ENCODE results near the gene C12orf43. TPM values are rescaled to one million over a fixed set of nuclear protein-coding genes. Genes with fewer than 3 reads are reported as not detected.
A peak's percentile ranks its signal among the peaks of the same experiment; 100 is the strongest.

C12orf43 gene
- total and polyA plus RNA-seq, 4 donors: 6.8 to 8.2 (median 7.6) TPM

DNA sequence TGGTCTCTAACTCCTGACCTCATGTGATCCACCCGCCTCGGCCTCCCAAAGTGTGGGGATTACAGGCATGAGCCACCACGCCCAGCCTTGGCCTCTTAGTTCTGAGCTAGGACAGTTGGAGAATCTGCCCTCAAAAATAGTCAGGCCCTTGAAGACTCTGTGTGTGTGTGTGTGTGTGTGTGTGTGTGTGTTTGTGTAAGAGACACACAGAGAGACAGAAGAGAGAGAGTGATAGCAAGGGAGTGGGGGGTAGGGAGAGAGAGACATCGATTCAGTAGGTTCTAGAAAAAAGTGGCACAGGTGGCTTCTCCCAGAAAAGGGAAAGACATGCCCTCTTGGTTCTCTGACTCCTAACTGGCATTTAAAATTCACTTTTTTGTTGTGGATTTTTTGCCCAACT lies 32.5 kb downstream of the C12orf43 start:
- 60% methylated on average over 4 of the region's 4 CpGs for WGBS
- H3K4me1 ChIP-seq (ENCODE audit: control insufficient read depth in 4 of 4, insufficient read depth in 4 of 4, low read length in 3 of 4): peaks cover 16 to 51% (median 42%) of the 10 kb centered on the region in 4 donors
- peak overlapping the region; percentile 12 to 45 for H3K9ac ChIP-seq (ENCODE audit: low read depth in 1 of 2, low read length in 2 of 2)
- no peaks in the 10 kb centered on the region for H3K9me3 ChIP-seq (ENCODE audit: control insufficient read depth in 4 of 4, low read length in 3 of 4)
- peak overlapping the region; percentile 69 to 80 for H3K27ac ChIP-seq (ENCODE audit: low read depth in 1 of 2, low read length in 2 of 2)
- H3K27me3 ChIP-seq (ENCODE audit: control insufficient read depth in 4 of 4, insufficient read depth in 4 of 4, low read length in 3 of 4): no peaks in the 10 kb centered on the region
- no peak for DNase-seq (ENCODE audit: low spot score)
- peak overlapping the region in 1 of 3 donors; percentile 5 for H3K4me3 ChIP-seq (ENCODE audit: low read depth in 1 of 3, low read length in 3 of 3)
- TF ChIP-seq RAD21 (IDR thresholded peaks at IDR 0.05) (no peak), RXRA (IDR thresholded peaks at IDR 0.05) (no peak), EGR1 (IDR thresholded peaks at IDR 0.05; ENCODE audit: low read depth in 2 of 2) (no peak), GABPA (IDR thresholded peaks at IDR 0.05 in 1 of 2, conservative IDR thresholded peaks at IDR 0.05 in 1 of 2) (no peak), YY1 (IDR thresholded peaks at IDR 0.05) (no peak), FOXA1 (IDR thresholded peaks at IDR 0.05) (no peak), NR2F2 (IDR thresholded peaks at IDR 0.05) (no peak), HNF4A (conservative IDR thresholded peaks at IDR 0.05) (no peak), MAX (IDR thresholded peaks at IDR 0.05) (no peak), HNF4G (IDR thresholded peaks at IDR 0.05) (no peak), FOXA2 (IDR thresholded peaks at IDR 0.05) (no peak), TAF1 (conservative IDR thresholded peaks at IDR 0.05) (no peak)
- TF ChIP-seq, protein P1, sequence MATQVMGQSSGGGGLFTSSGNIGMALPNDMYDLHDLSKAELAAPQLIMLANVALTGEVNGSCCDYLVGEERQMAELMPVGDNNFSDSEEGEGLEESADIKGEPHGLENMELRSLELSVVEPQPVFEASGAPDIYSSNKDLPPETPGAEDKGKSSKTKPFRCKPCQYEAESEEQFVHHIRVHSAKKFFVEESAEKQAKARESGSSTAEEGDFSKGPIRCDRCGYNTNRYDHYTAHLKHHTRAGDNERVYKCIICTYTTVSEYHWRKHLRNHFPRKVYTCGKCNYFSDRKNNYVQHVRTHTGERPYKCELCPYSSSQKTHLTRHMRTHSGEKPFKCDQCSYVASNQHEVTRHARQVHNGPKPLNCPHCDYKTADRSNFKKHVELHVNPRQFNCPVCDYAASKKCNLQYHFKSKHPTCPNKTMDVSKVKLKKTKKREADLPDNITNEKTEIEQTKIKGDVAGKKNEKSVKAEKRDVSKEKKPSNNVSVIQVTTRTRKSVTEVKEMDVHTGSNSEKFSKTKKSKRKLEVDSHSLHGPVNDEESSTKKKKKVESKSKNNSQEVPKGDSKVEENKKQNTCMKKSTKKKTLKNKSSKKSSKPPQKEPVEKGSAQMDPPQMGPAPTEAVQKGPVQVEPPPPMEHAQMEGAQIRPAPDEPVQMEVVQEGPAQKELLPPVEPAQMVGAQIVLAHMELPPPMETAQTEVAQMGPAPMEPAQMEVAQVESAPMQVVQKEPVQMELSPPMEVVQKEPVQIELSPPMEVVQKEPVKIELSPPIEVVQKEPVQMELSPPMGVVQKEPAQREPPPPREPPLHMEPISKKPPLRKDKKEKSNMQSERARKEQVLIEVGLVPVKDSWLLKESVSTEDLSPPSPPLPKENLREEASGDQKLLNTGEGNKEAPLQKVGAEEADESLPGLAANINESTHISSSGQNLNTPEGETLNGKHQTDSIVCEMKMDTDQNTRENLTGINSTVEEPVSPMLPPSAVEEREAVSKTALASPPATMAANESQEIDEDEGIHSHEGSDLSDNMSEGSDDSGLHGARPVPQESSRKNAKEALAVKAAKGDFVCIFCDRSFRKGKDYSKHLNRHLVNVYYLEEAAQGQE (IDR thresholded peaks at IDR 0.05): no peak
- TF ChIP-seq, protein P2, sequence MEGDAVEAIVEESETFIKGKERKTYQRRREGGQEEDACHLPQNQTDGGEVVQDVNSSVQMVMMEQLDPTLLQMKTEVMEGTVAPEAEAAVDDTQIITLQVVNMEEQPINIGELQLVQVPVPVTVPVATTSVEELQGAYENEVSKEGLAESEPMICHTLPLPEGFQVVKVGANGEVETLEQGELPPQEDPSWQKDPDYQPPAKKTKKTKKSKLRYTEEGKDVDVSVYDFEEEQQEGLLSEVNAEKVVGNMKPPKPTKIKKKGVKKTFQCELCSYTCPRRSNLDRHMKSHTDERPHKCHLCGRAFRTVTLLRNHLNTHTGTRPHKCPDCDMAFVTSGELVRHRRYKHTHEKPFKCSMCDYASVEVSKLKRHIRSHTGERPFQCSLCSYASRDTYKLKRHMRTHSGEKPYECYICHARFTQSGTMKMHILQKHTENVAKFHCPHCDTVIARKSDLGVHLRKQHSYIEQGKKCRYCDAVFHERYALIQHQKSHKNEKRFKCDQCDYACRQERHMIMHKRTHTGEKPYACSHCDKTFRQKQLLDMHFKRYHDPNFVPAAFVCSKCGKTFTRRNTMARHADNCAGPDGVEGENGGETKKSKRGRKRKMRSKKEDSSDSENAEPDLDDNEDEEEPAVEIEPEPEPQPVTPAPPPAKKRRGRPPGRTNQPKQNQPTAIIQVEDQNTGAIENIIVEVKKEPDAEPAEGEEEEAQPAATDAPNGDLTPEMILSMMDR (IDR thresholded peaks at IDR 0.05; ENCODE audit: low read depth, low read length, missing input control): no peak
- H3K36me3 ChIP-seq (ENCODE audit: control insufficient read depth in 4 of 4, insufficient read depth in 3 of 4, low read depth in 1 of 4, low read length in 3 of 4): peaks cover 0 to 7% (median 6%) of the 10 kb centered on the region in 4 donors

- no peak overlapping the region for H3K4me3 ChIP-seq (ENCODE audit: low read depth in 1 of 3, low read length in 3 of 3)
- DNase-seq (ENCODE audit: low spot score): no peak
- H3K27me3 ChIP-seq (ENCODE audit: control insufficient read depth in 4 of 4, insufficient read depth in 4 of 4, low read length in 3 of 4): no peaks in the 10 kb centered on the region
- no peaks in the 10 kb centered on the region for H3K9me3 ChIP-seq (ENCODE audit: control insufficient read depth in 4 of 4, low read length in 3 of 4)
- no peak overlapping the region for H3K27ac ChIP-seq (ENCODE audit: low read depth in 1 of 2, low read length in 2 of 2)
- peaks cover 16 to 55% (median 44%) of the 10 kb centered on the region in 4 donors for H3K4me1 ChIP-seq (ENCODE audit: control insufficient read depth in 4 of 4, insufficient read depth in 4 of 4, low read length in 3 of 4)
- TF ChIP-seq SP1 (IDR thresholded peaks at IDR 0.05) (no peak), RXRA (IDR thresholded peaks at IDR 0.05) (no peak), FOXA1 (IDR thresholded peaks at IDR 0.05) (no peak), JUND (IDR thresholded peaks at IDR 0.05) (no peak), HNF4A (conservative IDR thresholded peaks at IDR 0.05) (no peak)
- TF ChIP-seq, protein P1 (IDR thresholded peaks at IDR 0.05): no peak
- TF ChIP-seq, protein P3, sequence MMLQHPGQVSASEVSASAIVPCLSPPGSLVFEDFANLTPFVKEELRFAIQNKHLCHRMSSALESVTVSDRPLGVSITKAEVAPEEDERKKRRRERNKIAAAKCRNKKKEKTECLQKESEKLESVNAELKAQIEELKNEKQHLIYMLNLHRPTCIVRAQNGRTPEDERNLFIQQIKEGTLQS (IDR thresholded peaks at IDR 0.05): no peak
- TF ChIP-seq, protein P2 (IDR thresholded peaks at IDR 0.05; ENCODE audit: low read depth, low read length, missing input control): no peak
- 82% methylated on average over 7 of the region's 7 CpGs for WGBS
- no peaks in the 10 kb centered on the region for H3K36me3 ChIP-seq (ENCODE audit: control insufficient read depth in 4 of 4, insufficient read depth in 3 of 4, low read depth in 1 of 4, low read length in 3 of 4)
- H3K9ac ChIP-seq (ENCODE audit: low read depth in 1 of 2, low read length in 2 of 2): no peak overlapping the region
Measured at GRCh38 chr12:120982659-120983058, 33.6 kb downstream of the C12orf43 start.
